Measurements from ENCODE around the gene EIF1. TPM values are rescaled to one million over a fixed set of nuclear protein-coding genes. Genes with fewer than 3 reads are reported as not detected.
"Not testable (repeated sequence)": the region's sequence is repeated elsewhere in the genome, so short reads cannot be mapped to it uniquely, and the experiment has no call there.

Gene EIF1
- total RNA-seq, 1 donor from 2014 or later, result 843 TPM

GRCh38 chr17:41684035-41684434, 4.7 kb upstream of the EIF1 start:
- CTCF ChIA-PET, result interaction anchor here (1.9 kb wide), 1 partner anchor 16 kb away, joined by 6 read pairs; no protein-coding TSS in a partner anchor
- no peak overlapping the region for H3K4me3 Mint-ChIP-seq
- TF ChIP-seq, protein P1, sequence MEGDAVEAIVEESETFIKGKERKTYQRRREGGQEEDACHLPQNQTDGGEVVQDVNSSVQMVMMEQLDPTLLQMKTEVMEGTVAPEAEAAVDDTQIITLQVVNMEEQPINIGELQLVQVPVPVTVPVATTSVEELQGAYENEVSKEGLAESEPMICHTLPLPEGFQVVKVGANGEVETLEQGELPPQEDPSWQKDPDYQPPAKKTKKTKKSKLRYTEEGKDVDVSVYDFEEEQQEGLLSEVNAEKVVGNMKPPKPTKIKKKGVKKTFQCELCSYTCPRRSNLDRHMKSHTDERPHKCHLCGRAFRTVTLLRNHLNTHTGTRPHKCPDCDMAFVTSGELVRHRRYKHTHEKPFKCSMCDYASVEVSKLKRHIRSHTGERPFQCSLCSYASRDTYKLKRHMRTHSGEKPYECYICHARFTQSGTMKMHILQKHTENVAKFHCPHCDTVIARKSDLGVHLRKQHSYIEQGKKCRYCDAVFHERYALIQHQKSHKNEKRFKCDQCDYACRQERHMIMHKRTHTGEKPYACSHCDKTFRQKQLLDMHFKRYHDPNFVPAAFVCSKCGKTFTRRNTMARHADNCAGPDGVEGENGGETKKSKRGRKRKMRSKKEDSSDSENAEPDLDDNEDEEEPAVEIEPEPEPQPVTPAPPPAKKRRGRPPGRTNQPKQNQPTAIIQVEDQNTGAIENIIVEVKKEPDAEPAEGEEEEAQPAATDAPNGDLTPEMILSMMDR (IDR thresholded peaks at IDR 0.05), result no peak
- no peak for ATAC-seq (ENCODE audit: low read depth)
- no peaks in the 10 kb centered on the region for H3K9me3 Mint-ChIP-seq
- H3K4me1 Mint-ChIP-seq, result peaks cover 13% of the 10 kb centered on the region
- POLR2A ChIA-PET, result interaction anchor here (0.6 kb wide), 2 partner anchors 8 to 332 kb away, joined by 3 to 7 read pairs; no protein-coding TSS in a partner anchor
- no peak for DNase-seq
- peaks cover 4% of the 10 kb centered on the region for H3K36me3 Mint-ChIP-seq (ENCODE audit: low read depth)
- intact Hi-C loops (cut with micrococcal nuclease), result no loop called here
- H3K27me3 Mint-ChIP-seq, result no peaks in the 10 kb centered on the region
- H3K27ac Mint-ChIP-seq, result no peak overlapping the region

DNA sequence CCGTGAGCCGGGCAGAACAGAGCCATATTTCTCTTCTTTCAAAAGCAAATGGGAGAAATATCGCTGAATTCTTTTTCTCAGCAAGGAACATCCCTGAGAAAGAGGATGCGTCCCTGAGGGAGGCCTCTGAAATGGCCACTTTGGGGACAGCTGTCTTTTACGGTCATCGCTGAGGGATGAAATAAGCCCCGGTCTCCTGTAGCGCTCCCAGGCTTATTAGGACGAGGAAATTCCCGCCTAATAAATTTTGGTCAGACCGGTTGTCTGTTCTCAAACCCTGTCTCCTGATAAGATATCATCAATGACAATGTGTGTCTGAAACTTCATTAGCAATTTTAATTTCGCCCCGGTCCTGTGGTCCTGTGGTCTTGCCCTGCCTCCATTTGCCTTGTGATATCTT, 2.9 kb upstream of the EIF1 start:
- intact Hi-C loops (cut with micrococcal nuclease), result loop anchor here (5.0 kb wide), 2 partner anchors 102 to 1468 kb away; partner anchors contain the start of genes JUP and WIPF2
- H3K9me3 Mint-ChIP-seq; H3K27me3 Mint-ChIP-seq; H3K4me3 Mint-ChIP-seq; ATAC-seq (ENCODE audit: low read depth); POLR2A ChIA-PET; DNase-seq; H3K27ac Mint-ChIP-seq: not testable (repeated sequence)
- CTCF ChIA-PET, result interaction anchor here (1.9 kb wide), 1 partner anchor 18 kb away, joined by 6 read pairs; no protein-coding TSS in a partner anchor
- Mint-ChIP-seq H3K36me3 (ENCODE audit: low read depth) (peaks cover 22% of the 10 kb centered on the region), H3K4me1 (peaks cover 21% of the 10 kb centered on the region)

GRCh38 chr17:41686281-41686680, 2.4 kb upstream of the EIF1 start:
- no peak overlapping the region for H3K27ac Mint-ChIP-seq
- H3K9me3 Mint-ChIP-seq, result no peaks in the 10 kb centered on the region
- H3K36me3 Mint-ChIP-seq (ENCODE audit: low read depth), result peaks cover 27% of the 10 kb centered on the region
- no peak overlapping the region for H3K4me3 Mint-ChIP-seq
- ChIA-PET POLR2A (no interaction called here), CTCF (no interaction called here)
- no peak for ATAC-seq (ENCODE audit: low read depth)
- peaks cover 26% of the 10 kb centered on the region for H3K4me1 Mint-ChIP-seq
- intact Hi-C loops (cut with micrococcal nuclease), result loop anchor here (5.0 kb wide), 2 partner anchors 101 to 1469 kb away; partner anchors contain the start of genes JUP and WIPF2
- TF ChIP-seq, protein P1 (IDR thresholded peaks at IDR 0.05), result no peak
- H3K27me3 Mint-ChIP-seq, result no peaks in the 10 kb centered on the region
- no peak for DNase-seq

- intact Hi-C loops (cut with micrococcal nuclease), result loop anchor here (1.0 to 5.0 kb wide), 6 partner anchors 12 to 1471 kb away; partner anchors contain the start of genes JUP and WIPF2
- H3K9me3 Mint-ChIP-seq, result no peaks in the 10 kb centered on the region
- CTCF ChIA-PET, result interaction anchor here (0.6 to 5.5 kb wide), 7 partner anchors 10 to 1155 kb away, joined by 3 to 72 read pairs (median 9); no protein-coding TSS in a partner anchor
- H3K36me3 Mint-ChIP-seq (ENCODE audit: low read depth), result peaks cover 44% of the 10 kb centered on the region
- ATAC-seq (ENCODE audit: low read depth) (peak; percentile 8), DNase-seq (no peak)
- TF ChIP-seq, protein P1 (IDR thresholded peaks at IDR 0.05), result no peak
- peaks cover 39% of the 10 kb centered on the region for H3K4me1 Mint-ChIP-seq
- H3K27ac Mint-ChIP-seq, result peak overlapping the region; percentile 99
- H3K27me3 Mint-ChIP-seq, result no peaks in the 10 kb centered on the region
- POLR2A ChIA-PET, result interaction anchor here (0.6 to 9.6 kb wide), 52 partner anchors 8 to 1827 kb away, joined by 3 to 421 read pairs (median 5); partner anchors contain the start of genes ACLY, CASC3, CCR7 and CNP
- H3K4me3 Mint-ChIP-seq, result peak overlapping the region; percentile 95
These were observed 651 bp upstream of the EIF1 start for GRCh38 chr17:41687828-41688640.

GRCh38 chr17:41689497-41690299, 1.0 kb downstream of the EIF1 start:
- ATAC-seq (ENCODE audit: low read depth) (no peak), DNase-seq (no peak)
- peak overlapping the region; percentile 95 for H3K4me3 Mint-ChIP-seq
- intact Hi-C loops (cut with micrococcal nuclease), result loop anchor here (1.0 to 5.0 kb wide), 4 partner anchors 98 to 1472 kb away; partner anchors contain the start of genes JUP and WIPF2
- H3K36me3 Mint-ChIP-seq (ENCODE audit: low read depth), result peaks cover 59% of the 10 kb centered on the region
- no peaks in the 10 kb centered on the region for H3K27me3 Mint-ChIP-seq
- peak overlapping the region; percentile 99 for H3K27ac Mint-ChIP-seq
- ChIA-PET CTCF (interaction anchor here (1.0 to 5.5 kb wide), 6 partner anchors 12 to 1043 kb away, joined by 3 to 72 read pairs (median 20); no protein-coding TSS in a partner anchor), POLR2A (interaction anchor here (0.5 to 9.6 kb wide), 54 partner anchors 11 to 1829 kb away, joined by 3 to 421 read pairs (median 5); partner anchors contain the start of genes ACLY, CNP, DNAJC7 and FKBP10)
- H3K4me1 Mint-ChIP-seq, result peaks cover 43% of the 10 kb centered on the region
- H3K9me3 Mint-ChIP-seq, result no peaks in the 10 kb centered on the region
- TF ChIP-seq, protein P1 (IDR thresholded peaks at IDR 0.05), result no peak
